HUES64 (cell line): ENCODE measurements around the gene FAM234B.

Experiments used
- H3K27ac ChIP-seq: 2 replicates; pipeline ENCODE4 v1.7.0; 2013; ENCODE audit warnings: low read depth, low read length, inconsistent platforms
- H3K27me3 ChIP-seq: 2 replicates; pipeline ENCODE4 v1.6.1; 2013; ENCODE audit warnings: mild to moderate bottlenecking, low read length; ENCODE audit not compliant: insufficient read depth
- H3K36me3 ChIP-seq: 2 replicates; pipeline ENCODE4 v1.6.1; 2013; ENCODE audit warnings: mild to moderate bottlenecking, low read length; ENCODE audit not compliant: insufficient read depth
- H3K4me1 ChIP-seq: 2 replicates; pipeline ENCODE4 v1.6.1; 2013; ENCODE audit warnings: mild to moderate bottlenecking, low read length, moderate library complexity; ENCODE audit not compliant: insufficient read depth
- H3K4me3 ChIP-seq: 2 replicates; pipeline ENCODE4 v1.5.1; 2013; ENCODE audit warnings: mild to moderate bottlenecking, low read length, moderate library complexity
- H3K9ac ChIP-seq: 2 replicates; pipeline ENCODE4 v1.6.1; 2013; ENCODE audit warnings: mild to moderate bottlenecking, low read depth, low read length
- H3K9me3 ChIP-seq: 2 replicates; pipeline ENCODE4 v1.6.1; 2013; ENCODE audit warnings: low read depth, low read length; ENCODE audit not compliant: insufficient read depth
- WGBS: fragments of 150-250, 120-280 bp; methylation state at CpG from one replicate; pipeline ENCODE4 v1.1.7; 2013; ENCODE audit warnings: missing lambda C conversion rate; 5-methylcytosine and 5-hydroxymethylcytosine counted together

FAM234B gene

DNA sequence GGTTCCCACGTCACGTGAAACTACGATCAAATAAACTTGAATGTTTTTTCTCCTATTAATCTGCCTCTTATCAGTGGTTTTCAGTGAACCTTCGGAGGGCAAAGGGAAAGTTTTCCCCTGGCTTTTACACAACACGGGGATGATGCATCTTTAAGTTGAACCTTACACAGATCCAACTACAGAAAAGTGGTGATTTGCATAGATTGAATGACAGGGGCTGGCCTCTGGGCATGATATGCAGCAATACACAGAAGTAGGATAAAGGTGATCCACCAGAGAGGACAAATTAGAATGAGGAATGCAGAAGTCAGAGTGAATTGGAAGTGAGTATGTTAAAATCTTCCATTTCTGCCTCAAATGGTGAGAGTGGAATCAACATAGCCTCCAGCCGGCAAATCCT lies 47.7 kb downstream of the FAM234B start:
- H3K4me1 ChIP-seq: peaks cover 37% of the 10 kb centered on the region
- no peak overlapping the region for H3K27ac ChIP-seq
- 88% methylated on average over 6 of the region's 6 CpGs for WGBS
- no peaks in the 10 kb centered on the region for H3K36me3 ChIP-seq
- H3K27me3 ChIP-seq: no peaks in the 10 kb centered on the region
- no peak overlapping the region for H3K4me3 ChIP-seq
- H3K9ac ChIP-seq: no peak overlapping the region
- H3K9me3 ChIP-seq: no peaks in the 10 kb centered on the region

DNA sequence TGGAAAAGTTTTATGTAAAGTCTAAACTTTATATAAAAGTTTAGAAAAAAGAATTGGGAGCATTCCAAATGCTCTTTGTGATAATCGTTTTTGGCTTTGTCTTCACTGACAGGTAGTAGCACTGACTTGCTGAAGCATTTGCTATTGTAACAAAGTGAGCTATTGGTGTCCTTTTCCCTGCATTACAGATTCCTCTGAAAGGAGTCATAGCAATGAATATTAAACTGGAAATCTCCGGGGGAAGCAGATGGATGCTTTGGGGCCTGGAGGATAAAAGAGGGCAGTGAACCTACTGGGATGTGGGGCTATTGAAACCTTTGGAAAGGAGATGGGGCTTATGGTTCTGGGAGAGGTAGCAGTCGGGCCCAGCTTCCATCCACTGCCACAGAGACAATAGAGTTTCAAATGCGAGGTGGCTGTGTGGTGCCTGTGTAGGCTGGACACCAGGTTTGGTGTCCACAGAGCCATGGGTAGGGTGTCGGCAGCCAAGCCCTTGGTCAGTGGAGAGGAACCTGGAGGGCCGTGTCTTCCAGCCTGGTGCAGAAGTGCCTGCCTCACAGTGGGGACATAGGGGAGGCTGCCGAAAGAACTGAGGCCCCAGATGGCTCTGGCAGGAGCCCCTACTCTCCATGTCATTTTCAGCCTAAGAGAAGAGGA lies 49.1 kb downstream of the FAM234B start:
- H3K4me3 ChIP-seq: no peak overlapping the region
- 81% methylated on average over 7 of the region's 7 CpGs for WGBS

GRCh38 chr12:13093848-13094220 lies 49.7 kb downstream of the FAM234B start:
- 93% methylated on average over 2 of the region's 2 CpGs for WGBS
- Histone ChIP-seq H3K27me3 (no peaks in the 10 kb centered on the region), H3K27ac (no peak overlapping the region), H3K9me3 (no peaks in the 10 kb centered on the region), H3K4me3 (no peak overlapping the region), H3K9ac (no peak overlapping the region), H3K36me3 (no peaks in the 10 kb centered on the region), H3K4me1 (peaks cover 31% of the 10 kb centered on the region)

More for the DNA sequence above, 49.1 kb downstream of the FAM234B start:
- Histone ChIP-seq H3K27me3 (no peaks in the 10 kb centered on the region), H3K9ac (no peak overlapping the region), H3K4me1 (peaks cover 29% of the 10 kb centered on the region), H3K27ac (no peak overlapping the region), H3K9me3 (no peaks in the 10 kb centered on the region), H3K36me3 (no peaks in the 10 kb centered on the region)

GRCh38 chr12:13094367-13094766 lies 50.2 kb downstream of the FAM234B start:
- no peaks in the 10 kb centered on the region for H3K36me3 ChIP-seq
- no peak overlapping the region for H3K27ac ChIP-seq
- no peak overlapping the region for H3K9ac ChIP-seq
- H3K27me3 ChIP-seq: no peaks in the 10 kb centered on the region
- WGBS: 100% methylated on average over 1 of the region's 3 CpGs
- H3K9me3 ChIP-seq: no peaks in the 10 kb centered on the region
- peaks cover 31% of the 10 kb centered on the region for H3K4me1 ChIP-seq
- no peak overlapping the region for H3K4me3 ChIP-seq

DNA sequence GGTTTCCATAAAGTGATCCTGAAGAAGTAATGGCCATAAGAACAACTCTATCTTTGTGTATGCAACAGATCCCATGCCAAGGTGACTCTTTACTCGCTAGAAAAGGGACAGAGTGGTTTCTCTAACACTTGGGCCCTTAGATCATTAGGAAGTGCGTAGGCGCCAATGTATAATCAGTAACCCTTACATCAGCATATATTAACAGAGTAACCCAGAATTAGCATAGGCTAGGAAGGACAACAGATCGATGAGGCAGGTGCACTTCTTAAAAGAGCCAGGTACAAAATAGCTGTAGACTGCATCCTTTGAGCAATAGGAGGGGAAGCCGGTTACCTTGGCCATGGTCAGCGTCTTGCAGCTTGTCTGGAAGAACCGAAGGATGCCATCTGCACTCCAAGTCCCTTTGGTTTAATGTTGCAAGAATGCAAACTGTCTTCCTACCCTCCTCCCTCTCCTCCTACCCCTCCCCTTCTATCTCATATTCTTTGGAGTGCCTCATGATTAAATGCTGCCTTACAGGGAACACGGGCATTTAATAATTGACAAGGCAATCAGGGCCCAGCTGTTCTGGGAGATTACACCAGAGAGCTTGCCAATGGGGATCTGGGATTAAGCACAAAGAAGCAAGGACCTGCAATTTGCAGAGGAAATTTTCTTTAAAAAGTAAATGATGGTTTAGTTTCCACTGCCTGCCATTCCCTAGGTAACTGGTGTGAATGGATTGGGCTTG lies 51.2 kb downstream of the FAM234B start:
- WGBS: 82% methylated on average over 8 of the region's 8 CpGs
- Histone ChIP-seq H3K27ac (no peak overlapping the region), H3K4me1 (peaks cover 37% of the 10 kb centered on the region), H3K36me3 (no peaks in the 10 kb centered on the region), H3K9ac (no peak overlapping the region), H3K4me3 (no peak overlapping the region), H3K9me3 (no peaks in the 10 kb centered on the region), H3K27me3 (no peaks in the 10 kb centered on the region)

- peaks cover 42% of the 10 kb centered on the region for H3K4me1 ChIP-seq
- H3K9me3 ChIP-seq: no peaks in the 10 kb centered on the region
- peak overlapping the region; percentile 5; the same call in 1 of the 2 replicates for H3K27ac ChIP-seq
- no peaks in the 10 kb centered on the region for H3K36me3 ChIP-seq
- 86% methylated on average over 9 of the region's 9 CpGs for WGBS
- 0 out of 2 replicates have a peak overlapping the region, but pooled peaks have one; percentile 1 for H3K9ac ChIP-seq
- H3K4me3 ChIP-seq: no peak overlapping the region
- H3K27me3 ChIP-seq: no peaks in the 10 kb centered on the region
Measured at GRCh38 chr12:13097491-13098011, 53.4 kb downstream of the FAM234B start.

DNA sequence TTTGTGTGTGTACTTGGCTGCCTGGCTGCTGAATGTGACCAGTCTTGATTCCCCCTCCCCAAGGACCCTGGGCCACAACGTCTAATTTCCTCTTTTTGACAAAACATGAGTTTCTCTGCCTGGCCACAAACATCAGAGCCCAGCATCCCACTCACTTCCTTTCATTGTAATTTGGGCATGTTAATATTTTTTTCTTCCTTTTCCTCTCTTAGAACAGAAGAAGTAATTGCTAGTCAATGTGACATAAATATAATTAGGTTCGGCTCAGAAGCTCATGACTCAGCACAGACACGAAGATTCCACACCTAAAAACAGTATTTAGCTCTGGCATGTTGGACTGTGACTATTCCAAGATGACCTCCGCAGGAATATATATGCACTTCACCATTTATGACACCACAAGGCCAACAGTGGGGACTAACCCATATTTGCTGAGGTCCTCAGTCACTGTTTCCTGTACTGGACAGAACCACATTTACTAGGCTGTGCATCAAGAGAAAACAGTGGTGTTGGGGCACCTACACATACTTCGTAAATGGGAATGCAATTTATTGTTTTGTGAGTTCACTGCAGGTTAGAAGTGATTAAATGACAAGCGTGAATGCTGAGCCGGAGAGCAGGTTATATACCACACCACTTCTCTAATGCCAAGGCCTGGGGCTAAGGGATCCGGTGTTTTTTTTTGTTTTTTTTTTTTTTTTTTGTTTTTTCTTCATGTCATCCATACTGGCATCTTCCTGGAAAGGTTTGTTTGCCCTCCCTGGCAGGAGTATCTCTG lies 55.1 kb downstream of the FAM234B start:
- WGBS: 80% methylated on average over 7 of the region's 8 CpGs
- H3K4me3 ChIP-seq: no peak overlapping the region
- no peaks in the 10 kb centered on the region for H3K36me3 ChIP-seq
- no peak overlapping the region for H3K9ac ChIP-seq
- H3K9me3 ChIP-seq: no peaks in the 10 kb centered on the region
- H3K4me1 ChIP-seq: peaks cover 44% of the 10 kb centered on the region
- 0 out of 2 replicates have a peak overlapping the region, but pooled peaks have one; percentile 7 for H3K27ac ChIP-seq
- H3K27me3 ChIP-seq: no peaks in the 10 kb centered on the region

- H3K4me3 ChIP-seq: peak overlapping the region; percentile 73
- peak overlapping the region; percentile 69; the same call in 1 of the 2 replicates for H3K9ac ChIP-seq
- peak overlapping the region; percentile 16; the same call in 1 of the 2 replicates for H3K27ac ChIP-seq
- no peaks in the 10 kb centered on the region for H3K36me3 ChIP-seq
- 95% methylated on average over 10 of the region's 10 CpGs for WGBS
- no peaks in the 10 kb centered on the region for H3K9me3 ChIP-seq
- no peaks in the 10 kb centered on the region for H3K27me3 ChIP-seq
- peaks cover 44% of the 10 kb centered on the region for H3K4me1 ChIP-seq
Measured at GRCh38 chr12:13099844-13100604, 55.8 kb downstream of the FAM234B start.

- H3K4me3 ChIP-seq: peak overlapping the region; percentile 73
- WGBS: 28% methylated on average over 6 of the region's 6 CpGs
- peak overlapping the region; percentile 16; the same call in 1 of the 2 replicates for H3K27ac ChIP-seq
- no peaks in the 10 kb centered on the region for H3K9me3 ChIP-seq
- H3K36me3 ChIP-seq: no peaks in the 10 kb centered on the region
- H3K27me3 ChIP-seq: no peaks in the 10 kb centered on the region
- peak overlapping the region; percentile 69 for H3K9ac ChIP-seq
- peaks cover 44% of the 10 kb centered on the region for H3K4me1 ChIP-seq
Measured at GRCh38 chr12:13100605-13100881, 56.4 kb downstream of the FAM234B start.

DNA sequence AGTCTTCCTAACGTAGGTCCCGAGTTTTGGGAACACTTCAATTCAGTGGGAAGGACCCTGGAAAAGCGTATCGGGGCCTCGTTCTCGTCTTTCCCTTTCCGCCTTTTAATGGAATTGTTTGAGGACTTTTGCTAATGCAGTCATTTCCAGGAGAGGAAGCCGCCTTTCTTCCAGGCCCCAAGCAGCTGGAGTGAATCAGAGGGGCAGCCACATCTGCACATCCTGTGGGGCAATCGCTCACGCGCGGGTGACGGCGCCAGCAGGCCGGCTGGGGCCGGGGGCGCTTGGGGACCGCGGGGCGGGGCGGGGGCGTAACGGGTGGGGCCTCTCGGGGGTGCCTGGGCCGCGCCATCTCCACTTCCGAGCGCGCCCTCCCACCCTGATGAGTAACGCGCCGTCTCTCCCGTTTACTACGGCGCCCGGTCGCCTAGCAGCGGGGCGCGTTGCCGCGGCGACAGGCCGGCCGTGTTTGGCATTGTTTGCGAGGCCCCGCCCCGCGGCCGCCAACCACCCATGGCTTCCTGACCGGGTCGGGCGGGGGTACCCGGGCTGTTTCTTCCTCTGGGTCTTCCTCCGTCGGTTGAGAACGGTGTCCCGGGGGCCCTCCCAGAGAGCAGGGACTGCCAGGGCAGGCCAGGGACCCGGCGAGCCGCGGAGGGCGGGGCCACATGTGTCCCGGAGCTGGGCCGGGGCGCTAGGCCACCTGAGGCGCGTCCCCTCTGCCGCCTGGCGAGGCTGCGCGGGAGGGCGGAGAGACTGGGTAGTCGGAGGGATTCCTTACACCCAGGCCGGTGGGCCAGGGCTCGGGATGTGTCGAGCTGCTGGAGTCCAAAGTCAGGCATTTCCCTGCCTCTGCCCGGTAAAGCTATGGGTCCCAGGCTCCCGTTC lies 56.9 kb downstream of the FAM234B start:
- 2% methylated on average over 79 of the region's 79 CpGs for WGBS
- Histone ChIP-seq H3K9ac (peak overlapping the region; percentile 89), H3K9me3 (no peaks in the 10 kb centered on the region), H3K27me3 (no peaks in the 10 kb centered on the region), H3K27ac (peak overlapping the region; percentile 77), H3K4me1 (peaks cover 44% of the 10 kb centered on the region), H3K36me3 (no peaks in the 10 kb centered on the region), H3K4me3 (peak overlapping the region; percentile 73)
